ENCODE results near the gene ADGRG7.

DNA sequence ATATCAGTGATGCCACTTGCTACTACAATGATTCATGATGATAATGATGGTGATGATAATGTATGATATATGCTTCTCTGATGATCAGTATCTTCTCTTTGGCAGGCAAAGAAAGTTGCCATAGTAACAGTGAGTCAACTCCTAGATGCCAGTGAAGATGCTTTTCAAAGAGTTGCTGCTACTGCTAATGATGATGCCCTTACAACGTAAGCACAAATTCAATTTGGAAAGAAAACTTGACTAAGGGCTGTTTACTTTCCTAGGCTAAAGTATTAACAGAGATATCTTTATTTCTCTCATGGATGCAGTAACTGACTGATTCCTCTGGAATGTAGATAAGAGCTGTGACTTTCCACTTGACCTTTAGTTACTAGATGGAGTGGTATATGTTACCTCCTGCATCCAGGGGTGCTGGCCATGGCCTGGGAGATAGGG, 27.8 kb downstream of the ADGRG7 start:
- TF ChIP-seq, protein P1, sequence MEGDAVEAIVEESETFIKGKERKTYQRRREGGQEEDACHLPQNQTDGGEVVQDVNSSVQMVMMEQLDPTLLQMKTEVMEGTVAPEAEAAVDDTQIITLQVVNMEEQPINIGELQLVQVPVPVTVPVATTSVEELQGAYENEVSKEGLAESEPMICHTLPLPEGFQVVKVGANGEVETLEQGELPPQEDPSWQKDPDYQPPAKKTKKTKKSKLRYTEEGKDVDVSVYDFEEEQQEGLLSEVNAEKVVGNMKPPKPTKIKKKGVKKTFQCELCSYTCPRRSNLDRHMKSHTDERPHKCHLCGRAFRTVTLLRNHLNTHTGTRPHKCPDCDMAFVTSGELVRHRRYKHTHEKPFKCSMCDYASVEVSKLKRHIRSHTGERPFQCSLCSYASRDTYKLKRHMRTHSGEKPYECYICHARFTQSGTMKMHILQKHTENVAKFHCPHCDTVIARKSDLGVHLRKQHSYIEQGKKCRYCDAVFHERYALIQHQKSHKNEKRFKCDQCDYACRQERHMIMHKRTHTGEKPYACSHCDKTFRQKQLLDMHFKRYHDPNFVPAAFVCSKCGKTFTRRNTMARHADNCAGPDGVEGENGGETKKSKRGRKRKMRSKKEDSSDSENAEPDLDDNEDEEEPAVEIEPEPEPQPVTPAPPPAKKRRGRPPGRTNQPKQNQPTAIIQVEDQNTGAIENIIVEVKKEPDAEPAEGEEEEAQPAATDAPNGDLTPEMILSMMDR (conservative IDR thresholded peaks at IDR 0.05; ENCODE audit: low read length) = no peak
- no peak for TF ChIP-seq EZH2phosphoT487 (IDR thresholded peaks at IDR 0.05; ENCODE audit: borderline replicate concordance, low read depth, low read length)

Data from OCI-LY7 (cell line).